HFFc6 (cell line): ENCODE measurements around the gene RNASE13. TPM values are rescaled to one million over a fixed set of nuclear protein-coding genes. Genes with fewer than 3 reads are reported as not detected.
A peak's percentile ranks its signal among the peaks of the same experiment; 100 is the strongest.

Experiments used
- DNase-seq: peaks from one replicate; pipeline ENCODE4 v3.0.0-alpha.2; 2018
- H3K27ac Mint-ChIP-seq: 2 replicates; pipeline ENCODE4 v1.8.0; 2020; ENCODE audit warnings: mild to moderate bottlenecking, mixed read lengths
- H3K27me3 Mint-ChIP-seq: 2 replicates; pipeline ENCODE4 v1.8.0; 2021; ENCODE audit warnings: mild to moderate bottlenecking, moderate library complexity, mixed read lengths; ENCODE audit not compliant: insufficient read depth
- H3K36me3 Mint-ChIP-seq: 2 replicates; pipeline ENCODE4 v1.8.0; 2021; ENCODE audit warnings: low read depth, mixed read lengths
- H3K4me1 Mint-ChIP-seq: 2 replicates; pipeline ENCODE4 v1.8.0; 2020; ENCODE audit warnings: low read depth, mixed read lengths
- H3K4me3 Mint-ChIP-seq: 2 replicates; pipeline ENCODE4 v1.8.0; 2020; ENCODE audit warnings: mild to moderate bottlenecking, moderate library complexity, mixed read lengths
- H3K9me3 Mint-ChIP-seq: 2 replicates; pipeline ENCODE4 v1.8.0; 2020; ENCODE audit warnings: mild to moderate bottlenecking, mixed read lengths
- total RNA-seq, 6 experiments: library from RNA; stranded (reverse); fragmentation: NEBNext Ultra II Directional; extraction: Animal tissue kit (Norgen Biotek cat#: 25700); gene quantifications; 2 replicates in 1 of 6; 3 replicates in 5 of 6; pipeline ENCODE4 v1.2.3, GENCODE V29; 2021
- TF ChIP-seq, protein P1 (sequence below): fragments of 200-600 bp; sonication (generic); IDR thresholded peaks from 2 replicates; pipeline ENCODE4 v1.5.0; 2021; ENCODE audit warnings: antibody characterized with exemption, mild to moderate bottlenecking

The RNASE13 gene
- total RNA-seq, 6 experiments from 2014 or later, result not detected

DNA sequence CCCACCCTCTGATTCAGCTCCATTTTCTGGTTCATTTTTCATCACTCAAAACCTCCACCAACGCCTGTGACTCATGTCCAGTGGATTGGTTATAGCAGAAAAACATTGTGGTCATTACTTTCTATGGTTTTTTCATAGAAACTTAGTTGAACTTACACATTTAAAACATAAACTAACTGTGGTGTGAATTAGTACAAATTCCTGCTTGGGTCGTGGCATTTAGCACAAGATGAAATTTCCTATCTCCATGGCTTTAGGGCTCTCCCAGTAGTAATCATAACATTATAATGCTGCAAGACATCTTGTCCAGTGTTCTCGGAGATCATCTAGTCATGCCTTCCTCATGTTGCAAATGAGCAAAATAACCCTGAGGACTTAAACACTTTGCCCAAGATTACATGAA, 14.7 kb upstream of the RNASE13 start:
- peak overlapping the region; percentile 13 for H3K27ac Mint-ChIP-seq
- H3K27me3 Mint-ChIP-seq, result peaks cover 8% of the 10 kb centered on the region; the same call in 1 of the 2 replicates
- no peaks in the 10 kb centered on the region for H3K9me3 Mint-ChIP-seq
- peak; percentile 51 for DNase-seq
- no peaks in the 10 kb centered on the region for H3K36me3 Mint-ChIP-seq
- peaks cover 34% of the 10 kb centered on the region for H3K4me1 Mint-ChIP-seq
- peak overlapping the region; percentile 44 for H3K4me3 Mint-ChIP-seq
- TF ChIP-seq, protein P1, sequence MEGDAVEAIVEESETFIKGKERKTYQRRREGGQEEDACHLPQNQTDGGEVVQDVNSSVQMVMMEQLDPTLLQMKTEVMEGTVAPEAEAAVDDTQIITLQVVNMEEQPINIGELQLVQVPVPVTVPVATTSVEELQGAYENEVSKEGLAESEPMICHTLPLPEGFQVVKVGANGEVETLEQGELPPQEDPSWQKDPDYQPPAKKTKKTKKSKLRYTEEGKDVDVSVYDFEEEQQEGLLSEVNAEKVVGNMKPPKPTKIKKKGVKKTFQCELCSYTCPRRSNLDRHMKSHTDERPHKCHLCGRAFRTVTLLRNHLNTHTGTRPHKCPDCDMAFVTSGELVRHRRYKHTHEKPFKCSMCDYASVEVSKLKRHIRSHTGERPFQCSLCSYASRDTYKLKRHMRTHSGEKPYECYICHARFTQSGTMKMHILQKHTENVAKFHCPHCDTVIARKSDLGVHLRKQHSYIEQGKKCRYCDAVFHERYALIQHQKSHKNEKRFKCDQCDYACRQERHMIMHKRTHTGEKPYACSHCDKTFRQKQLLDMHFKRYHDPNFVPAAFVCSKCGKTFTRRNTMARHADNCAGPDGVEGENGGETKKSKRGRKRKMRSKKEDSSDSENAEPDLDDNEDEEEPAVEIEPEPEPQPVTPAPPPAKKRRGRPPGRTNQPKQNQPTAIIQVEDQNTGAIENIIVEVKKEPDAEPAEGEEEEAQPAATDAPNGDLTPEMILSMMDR, result no peak

DNA sequence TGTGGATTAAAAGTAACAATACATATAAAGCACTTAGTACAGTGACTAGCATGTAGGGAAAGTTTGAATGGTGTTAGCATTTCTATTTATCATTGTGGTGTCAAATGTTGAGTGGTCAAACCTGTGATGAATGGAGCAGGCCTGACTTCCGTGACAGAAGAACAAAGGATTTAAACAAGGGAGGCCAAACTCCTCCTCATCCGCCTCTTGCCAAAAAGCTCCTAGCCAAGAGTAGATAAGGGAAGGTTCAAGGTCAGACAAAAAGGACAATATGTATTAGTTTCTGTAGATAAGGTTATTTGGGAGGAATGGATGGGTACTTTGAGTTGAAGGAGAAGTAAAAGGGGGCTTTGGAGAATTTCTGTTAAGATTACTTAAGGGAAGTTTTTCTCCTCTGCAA, 14.0 kb upstream of the RNASE13 start:
- Mint-ChIP-seq H3K36me3 (no peaks in the 10 kb centered on the region), H3K9me3 (no peaks in the 10 kb centered on the region), H3K27ac (no peak overlapping the region), H3K4me3 (no peak overlapping the region), H3K4me1 (peaks cover 37% of the 10 kb centered on the region), H3K27me3 (peaks cover 8% of the 10 kb centered on the region)
- TF ChIP-seq, protein P1, result no peak
- no peak for DNase-seq

DNA sequence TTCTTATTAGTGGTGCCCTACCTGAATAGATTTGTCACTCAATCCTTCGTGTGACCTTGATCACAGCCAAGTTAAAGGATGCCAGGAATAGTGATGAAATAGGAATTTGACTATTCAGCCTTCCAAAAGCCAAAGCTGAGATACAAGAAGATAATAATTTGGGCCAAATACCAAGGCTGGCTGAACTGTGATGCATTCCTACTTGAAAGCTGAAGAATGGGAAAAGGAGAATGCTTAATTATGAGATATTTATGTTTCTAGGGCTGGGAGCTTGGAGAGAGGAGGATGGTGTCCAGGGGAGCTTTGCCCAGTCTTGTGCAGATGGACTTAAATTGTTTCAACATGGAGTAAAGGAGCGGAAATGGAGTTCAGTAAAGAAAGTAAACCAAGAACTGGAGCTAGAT, 12.8 kb upstream of the RNASE13 start:
- H3K9me3 Mint-ChIP-seq, result no peaks in the 10 kb centered on the region
- TF ChIP-seq, protein P1, result no peak
- H3K27me3 Mint-ChIP-seq, result peaks cover 18% of the 10 kb centered on the region
- DNase-seq, result peak; percentile 32
- peaks cover 49% of the 10 kb centered on the region for H3K4me1 Mint-ChIP-seq
- H3K36me3 Mint-ChIP-seq, result no peaks in the 10 kb centered on the region
- peak overlapping the region; percentile 1; the same call in 1 of the 2 replicates for H3K4me3 Mint-ChIP-seq
- H3K27ac Mint-ChIP-seq, result peak overlapping the region; percentile 60; the same call in 1 of the 2 replicates

DNA sequence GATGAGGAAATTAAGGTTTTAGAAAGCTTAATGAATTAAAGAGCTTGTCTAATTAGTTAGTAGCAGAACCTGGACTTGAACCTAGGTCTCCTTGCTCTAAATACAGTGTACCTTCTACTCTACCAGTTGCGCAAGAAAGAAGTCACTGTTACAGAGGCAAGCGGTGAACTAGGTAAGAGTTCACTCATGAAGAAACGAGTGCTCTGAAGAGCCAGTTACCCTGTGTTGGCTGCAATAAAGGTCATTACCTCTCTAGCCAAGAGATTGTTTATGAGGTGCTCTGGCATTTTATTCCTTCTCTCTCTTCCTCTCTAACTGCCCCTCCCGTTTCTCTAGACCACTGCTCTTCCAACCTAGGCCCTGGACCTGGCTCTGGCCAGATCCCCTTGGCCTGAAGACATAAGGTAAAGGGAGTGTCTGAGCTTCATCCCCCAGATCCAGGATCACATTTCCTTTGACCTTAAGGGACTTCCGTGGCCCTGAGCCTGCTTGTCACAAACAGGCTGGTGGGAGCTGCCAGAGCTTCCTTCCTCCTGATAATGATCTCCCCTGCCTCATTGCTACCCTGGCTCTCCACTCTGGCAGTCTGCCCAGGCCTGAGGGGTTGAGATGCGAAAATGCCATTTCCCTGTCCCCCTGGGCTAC, 9.5 kb upstream of the RNASE13 start:
- H3K36me3 Mint-ChIP-seq, result no peaks in the 10 kb centered on the region
- H3K27ac Mint-ChIP-seq, result no peak overlapping the region

DNA sequence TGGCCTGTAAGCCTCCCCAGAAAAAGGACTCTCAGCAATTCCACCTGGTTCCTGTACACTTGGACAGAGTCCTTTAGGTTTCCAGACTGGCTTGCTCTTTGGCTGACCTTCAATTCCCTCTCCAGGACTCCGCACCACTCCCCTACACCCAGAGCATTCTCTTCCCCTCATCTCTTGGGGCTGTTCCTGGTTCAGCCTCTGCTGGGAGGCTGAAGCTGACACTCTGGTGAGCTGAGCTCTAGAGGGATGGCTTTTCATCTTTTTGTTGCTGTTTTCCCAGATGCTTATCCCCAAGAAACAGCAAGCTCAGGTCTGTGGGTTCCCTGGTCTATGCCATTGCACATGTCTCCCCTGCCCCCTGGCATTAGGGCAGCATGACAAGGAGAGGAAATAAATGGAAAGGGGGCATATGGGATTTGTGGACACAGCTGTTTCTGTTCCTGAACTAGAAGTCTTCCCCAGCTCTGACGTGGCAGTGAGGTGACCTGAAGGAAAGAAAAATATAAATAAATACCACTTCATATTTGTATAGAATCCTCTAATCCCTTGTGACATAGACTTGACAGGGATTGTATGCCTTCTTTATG, 8.9 kb upstream of the RNASE13 start:
- Mint-ChIP-seq H3K4me3 (no peak overlapping the region), H3K9me3 (no peaks in the 10 kb centered on the region), H3K36me3 (no peaks in the 10 kb centered on the region), H3K27me3 (peaks cover 23% of the 10 kb centered on the region), H3K4me1 (peaks cover 67% of the 10 kb centered on the region), H3K27ac (no peak overlapping the region)
- no peak for DNase-seq
- TF ChIP-seq, protein P1, result no peak

More for the DNA sequence above, 9.5 kb upstream of the RNASE13 start:
- H3K4me3 Mint-ChIP-seq, result no peak overlapping the region
- DNase-seq, result no peak
- peaks cover 68% of the 10 kb centered on the region for H3K4me1 Mint-ChIP-seq
- no peaks in the 10 kb centered on the region for H3K9me3 Mint-ChIP-seq
- peaks cover 19% of the 10 kb centered on the region for H3K27me3 Mint-ChIP-seq
- TF ChIP-seq, protein P1, result no peak
